NCI-H1694 treated with DMSO at 0.1 percent for 48 hours (cell line): ENCODE measurements around the gene EID2.

Experiments
- DNase-seq: peaks from one replicate; lab custom pipeline; 2025; lab: John Stamatoyannopoulos, UW

Gene EID2

DNA sequence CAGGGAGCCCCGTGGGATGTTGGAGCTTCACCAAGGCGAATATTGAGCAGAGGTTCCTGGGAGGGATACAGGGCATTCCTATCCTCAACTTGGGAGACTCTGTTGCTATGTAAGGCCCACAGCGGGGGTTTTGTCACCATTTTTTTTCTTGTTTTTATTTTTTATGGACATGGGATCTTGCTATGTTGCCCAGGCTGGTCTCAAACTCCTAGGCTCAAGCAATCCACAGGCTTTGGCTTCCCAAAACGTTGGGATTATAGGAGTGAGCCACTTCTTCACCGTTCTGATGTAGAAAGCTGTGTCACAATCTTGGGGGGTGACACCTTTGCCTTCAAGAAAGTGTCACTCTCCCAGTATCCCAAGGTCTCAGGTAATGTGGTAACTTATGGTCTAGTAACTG is 38.6 kb downstream of the EID2 start:
- DNase-seq: no peak

DNA sequence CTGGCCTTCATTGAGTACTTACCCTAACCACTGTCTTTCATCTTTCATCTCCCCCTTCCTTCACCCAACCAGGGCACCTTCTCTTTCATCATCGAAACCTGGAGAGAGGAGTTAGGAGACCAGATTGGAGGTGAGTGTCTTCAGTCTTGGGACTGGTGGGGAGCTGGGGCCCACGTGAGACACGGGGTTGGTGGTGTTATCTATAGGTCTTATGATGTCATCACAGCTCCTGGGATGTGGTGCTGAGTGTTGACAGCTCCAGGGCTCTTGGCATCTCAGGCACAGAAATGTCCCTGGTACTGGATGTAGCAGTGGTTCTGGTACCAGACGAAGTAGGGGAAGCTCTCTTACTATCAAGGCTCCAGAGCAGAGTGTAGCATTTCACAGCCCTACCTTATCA is 39.4 kb downstream of the EID2 start:
- DNase-seq: no peak

DNA sequence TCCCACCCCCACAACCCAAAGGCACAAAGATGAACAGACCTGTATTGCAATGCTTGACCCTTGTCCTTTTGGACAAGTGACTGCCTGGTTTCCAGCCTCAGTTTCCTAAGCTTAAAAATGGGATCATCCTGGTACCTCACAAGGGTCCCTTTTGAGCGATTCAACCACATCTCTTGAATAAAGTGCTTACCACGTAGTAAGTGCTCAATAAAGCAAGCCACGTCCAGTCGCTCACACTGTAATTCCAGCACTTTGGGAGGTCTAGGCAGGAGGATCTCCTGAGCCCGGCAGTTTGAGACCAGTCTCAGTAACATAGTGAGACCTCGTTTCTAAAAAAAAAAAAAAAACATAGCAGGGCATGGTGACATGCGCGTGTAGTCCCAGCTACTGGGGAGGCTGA is 40.0 kb downstream of the EID2 start:
- DNase-seq: no peak

DNA sequence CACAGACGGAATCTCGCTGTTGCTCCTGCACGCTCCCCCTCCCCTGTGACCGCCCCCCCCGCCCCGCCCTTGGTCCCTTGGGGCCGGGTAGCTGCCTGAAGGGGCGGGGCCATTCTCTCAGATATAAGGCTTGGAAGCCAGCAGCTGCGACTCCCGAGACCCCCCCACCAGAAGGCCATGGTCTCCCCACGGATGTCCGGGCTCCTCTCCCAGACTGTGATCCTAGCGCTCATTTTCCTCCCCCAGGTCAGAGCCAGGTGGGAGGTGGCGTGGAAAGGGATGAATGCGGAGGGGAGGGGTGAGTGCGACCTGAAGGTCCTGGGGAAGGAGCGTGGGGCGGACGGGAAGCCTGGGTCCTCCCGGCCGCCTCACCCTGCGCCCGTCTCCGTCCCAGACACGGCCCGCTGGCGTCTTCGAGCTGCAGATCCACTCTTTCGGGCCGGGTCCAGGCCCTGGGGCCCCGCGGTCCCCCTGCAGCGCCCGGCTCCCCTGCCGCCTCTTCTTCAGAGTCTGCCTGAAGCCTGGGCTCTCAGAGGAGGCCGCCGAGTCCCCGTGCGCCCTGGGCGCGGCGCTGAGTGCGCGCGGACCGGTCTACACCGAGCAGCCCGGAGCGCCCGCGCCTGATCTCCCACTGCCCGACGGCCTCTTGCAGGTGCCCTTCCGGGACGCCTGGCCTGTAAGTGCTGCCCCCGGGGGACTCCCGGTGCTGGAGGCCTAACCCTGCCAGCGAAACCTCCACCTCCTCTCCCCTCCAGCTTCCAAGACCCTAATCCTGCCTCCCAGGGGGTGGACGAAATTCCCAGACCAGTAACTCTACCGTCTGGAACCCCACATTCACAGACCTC is 40.9 kb downstream of the EID2 start, which contains the start of gene DLL3:
Gene DLL3, plus strand, starts transcription at position 150 of the 845 bp plus-strand sequence. Its CDS starts 28 bp downstream, at position 178.
- peak; percentile 12 for DNase-seq

- peak; percentile 76 for DNase-seq
These were observed 41.8 kb downstream of the EID2 start for GRCh38 chr19:39497996-39498797.

- no peak for DNase-seq
These were observed 42.3 kb downstream of the EID2 start for GRCh38 chr19:39497701-39497995.

- DNase-seq: no peak
These were observed 43.9 kb downstream of the EID2 start for GRCh38 chr19:39496063-39496462.

GRCh38 chr19:39494661-39495060 is 45.3 kb downstream of the EID2 start:
- no peak for DNase-seq

DNA sequence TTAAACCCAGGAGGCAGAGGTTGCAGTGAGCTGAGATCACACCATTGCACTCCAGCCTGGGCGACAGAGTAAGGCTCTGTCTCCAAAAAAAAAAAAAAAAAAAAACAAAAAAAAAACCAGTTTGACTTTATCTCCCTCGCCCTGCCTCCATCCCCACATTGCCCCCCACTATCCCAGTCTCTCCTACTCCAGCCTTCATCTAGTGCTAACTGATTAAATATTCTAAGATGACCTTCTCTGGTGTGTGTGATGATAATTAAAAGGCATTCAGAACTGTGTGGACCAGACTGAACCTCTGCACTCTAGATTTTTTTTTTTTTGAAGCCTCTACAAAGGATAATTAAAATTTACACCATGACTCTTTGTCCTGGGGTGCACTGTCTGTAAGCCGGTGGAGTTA is 47.2 kb downstream of the EID2 start:
- DNase-seq: no peak

DNA sequence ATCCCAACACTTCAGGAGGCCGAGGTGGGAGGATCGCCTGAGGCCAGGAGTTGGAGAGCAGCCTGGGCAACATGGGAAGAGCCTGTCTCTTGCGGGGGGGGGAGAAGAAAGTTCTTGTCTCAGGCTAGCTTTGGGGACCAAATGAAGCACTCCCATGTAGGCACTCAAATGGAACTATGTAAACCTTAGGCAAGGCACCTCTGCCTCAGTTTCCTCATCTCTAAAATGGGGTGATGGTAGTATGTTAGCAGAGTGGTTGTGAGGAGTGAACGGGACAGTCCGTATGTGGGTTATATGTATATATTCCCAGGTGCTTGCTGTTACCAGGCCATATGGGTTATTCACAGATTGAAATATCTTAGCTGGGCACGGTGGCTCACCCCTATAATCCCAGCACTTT is 47.7 kb downstream of the EID2 start:
- no peak for DNase-seq

DNA sequence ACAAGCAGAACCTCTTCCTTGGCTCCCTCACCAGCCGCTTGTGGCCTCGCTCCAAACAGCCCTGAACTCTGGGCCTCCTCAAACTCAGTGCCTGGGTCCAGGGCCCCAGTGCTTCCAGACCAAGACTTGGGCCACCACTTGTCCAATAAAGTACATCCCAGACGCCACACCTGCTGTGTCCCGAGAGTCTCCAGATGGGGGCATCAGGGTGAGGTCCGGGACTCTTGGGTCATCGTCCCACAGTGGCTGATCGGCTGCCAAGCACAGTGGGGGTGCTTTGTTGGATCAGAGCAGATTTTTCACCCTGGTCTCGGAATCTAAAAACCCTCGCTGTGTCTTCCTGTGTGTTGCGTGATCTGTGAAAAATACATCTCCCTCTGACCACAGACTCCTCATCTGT is 50.2 kb downstream of the EID2 start:
- no peak for DNase-seq
